Gastroesophageal sphincter (tissue), 3 donors: ENCODE measurements around the gene UNK.

Source experiments
- EP300 ChIP-seq: sonication (generic); formaldehyde crosslinking; IDR thresholded peaks from one replicate; pipeline ENCODE4 v1.6.1; 2017; ENCODE audit warnings: antibody characterized with exemption, mild to moderate bottlenecking
- POLR2A ChIP-seq, 2 donors: fragments of 450-650 bp; IDR thresholded peaks; one replicate each; pipeline ENCODE4 v1.6.1; 2017; ENCODE audit warnings: antibody characterized with exemption in 2 of 2, mild to moderate bottlenecking in 2 of 2, moderate library complexity in 1 of 2
- POLR2AphosphoS5 ChIP-seq: sonication (generic); formaldehyde crosslinking; IDR thresholded peaks from one replicate; pipeline ENCODE4 v1.6.1; 2017; ENCODE audit warnings: antibody characterized with exemption
- TF ChIP-seq, protein P1 (sequence below), 4 experiments: fragments of 200-600 bp in 2 of 4; fragments of 450-650 bp in 2 of 4; sonication (generic) in 1 of 4; IDR thresholded peaks; one replicate each; pipeline ENCODE4 v1.5.1; 2017 to 2019; ENCODE audit warnings: antibody characterized with exemption in 4 of 4, mild to moderate bottlenecking in 2 of 4, moderate library complexity in 2 of 4

DNA sequence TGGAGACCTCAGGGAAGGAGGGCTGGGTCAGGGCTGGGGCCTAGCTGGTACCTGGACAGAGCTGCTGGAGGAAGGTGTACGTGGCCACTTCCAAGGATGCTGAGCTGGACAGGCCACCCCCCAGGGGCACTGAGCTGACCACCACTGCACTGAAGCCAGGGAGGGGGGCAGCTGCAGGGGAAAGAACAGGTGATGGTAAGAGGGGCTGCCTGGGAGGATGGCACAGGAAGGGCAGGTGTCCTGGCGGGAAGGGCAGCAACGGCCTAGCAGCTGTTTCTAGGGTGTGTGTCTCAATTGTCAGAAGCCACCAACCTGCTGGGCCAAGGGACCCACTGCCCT lies 21.4 kb upstream of the UNK start:
- TF ChIP-seq, protein P1, sequence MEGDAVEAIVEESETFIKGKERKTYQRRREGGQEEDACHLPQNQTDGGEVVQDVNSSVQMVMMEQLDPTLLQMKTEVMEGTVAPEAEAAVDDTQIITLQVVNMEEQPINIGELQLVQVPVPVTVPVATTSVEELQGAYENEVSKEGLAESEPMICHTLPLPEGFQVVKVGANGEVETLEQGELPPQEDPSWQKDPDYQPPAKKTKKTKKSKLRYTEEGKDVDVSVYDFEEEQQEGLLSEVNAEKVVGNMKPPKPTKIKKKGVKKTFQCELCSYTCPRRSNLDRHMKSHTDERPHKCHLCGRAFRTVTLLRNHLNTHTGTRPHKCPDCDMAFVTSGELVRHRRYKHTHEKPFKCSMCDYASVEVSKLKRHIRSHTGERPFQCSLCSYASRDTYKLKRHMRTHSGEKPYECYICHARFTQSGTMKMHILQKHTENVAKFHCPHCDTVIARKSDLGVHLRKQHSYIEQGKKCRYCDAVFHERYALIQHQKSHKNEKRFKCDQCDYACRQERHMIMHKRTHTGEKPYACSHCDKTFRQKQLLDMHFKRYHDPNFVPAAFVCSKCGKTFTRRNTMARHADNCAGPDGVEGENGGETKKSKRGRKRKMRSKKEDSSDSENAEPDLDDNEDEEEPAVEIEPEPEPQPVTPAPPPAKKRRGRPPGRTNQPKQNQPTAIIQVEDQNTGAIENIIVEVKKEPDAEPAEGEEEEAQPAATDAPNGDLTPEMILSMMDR (IDR thresholded peaks at IDR 0.05) = no peak
- no peak for TF ChIP-seq EP300
- no peak for TF ChIP-seq POLR2A (IDR thresholded peaks at IDR 0.05)
- no peak for TF ChIP-seq POLR2AphosphoS5
